Neural progenitor cell (in vitro differentiated cells): ENCODE results near the gene BCR. TPM values are rescaled to one million over a fixed set of nuclear protein-coding genes. Genes with fewer than 3 reads are reported as not detected.

Experiments used
- DNase-seq: peaks from one replicate; pipeline ENCODE4 v3.0.0-alpha.2; 2016; ENCODE audit warnings: low spot score
- H2AFZ ChIP-seq: fragments of 200-600 bp; sonication (generic); replicated peaks from 2 replicates; pipeline ENCODE4 v1.6.1; 2016; ENCODE audit warnings: antibody characterized with exemption
- H3F3A ChIP-seq: fragments of 200-600 bp; sonication (generic); 2 replicates; pipeline ENCODE4 v1.6.1; 2016; ENCODE audit warnings: antibody characterized with exemption, low read depth
- H3K27ac ChIP-seq: fragments of 200-600 bp; sonication (generic); 2 replicates; pipeline ENCODE4 v1.5.1; 2016; ENCODE audit warnings: mild to moderate bottlenecking
- H3K27me3 ChIP-seq: fragments of 200-600 bp; sonication (generic); 2 replicates; pipeline ENCODE4 v1.6.1; 2016; ENCODE audit warnings: mild to moderate bottlenecking, moderate library complexity
- H3K36me3 ChIP-seq: fragments of 200-600 bp; sonication (generic); 2 replicates; pipeline ENCODE4 v1.5.1; 2016
- H3K4me1 ChIP-seq: fragments of 200-600 bp; sonication (generic); 2 replicates; pipeline ENCODE4 v1.6.1; 2016; ENCODE audit warnings: mixed run types
- H3K4me2 ChIP-seq: fragments of 200-600 bp; sonication (generic); 2 replicates; pipeline ENCODE4 v1.6.1; 2016
- H3K4me3 ChIP-seq: fragments of 200-600 bp; sonication (generic); 2 replicates; pipeline ENCODE4 v1.5.1; 2016
- H3K79me2 ChIP-seq: fragments of 200-600 bp; sonication (generic); 2 replicates; pipeline ENCODE4 v1.6.1; 2016; ENCODE audit warnings: low read depth
- H3K9ac ChIP-seq: fragments of 200-600 bp; sonication (generic); 2 replicates; pipeline ENCODE4 v1.6.1; 2016
- H3K9me3 ChIP-seq: fragments of 200-600 bp; sonication (generic); 2 replicates; pipeline ENCODE4 v1.5.1; 2016; ENCODE audit warnings: low read depth
- H4K20me1 ChIP-seq: fragments of 200-600 bp; sonication (generic); 2 replicates; pipeline ENCODE4 v1.6.1; 2016; ENCODE audit warnings: low read depth
- H3K27ac Mint-ChIP-seq: 3 replicates; pipeline ENCODE4 v1.8.0; 2021; ENCODE audit warnings: mixed read lengths
- H3K27me3 Mint-ChIP-seq: 2 replicates; pipeline ENCODE4 v1.8.0; 2022; ENCODE audit warnings: low read depth, mild to moderate bottlenecking, inconsistent platforms, moderate library complexity, mixed read lengths; ENCODE audit not compliant: insufficient read depth
- H3K36me3 Mint-ChIP-seq: 3 replicates; pipeline ENCODE4 v1.8.0; 2021; ENCODE audit warnings: mixed read lengths
- H3K4me1 Mint-ChIP-seq: 3 replicates; pipeline ENCODE4 v1.8.0; 2021; ENCODE audit warnings: mixed read lengths
- H3K4me3 Mint-ChIP-seq: 3 replicates; pipeline ENCODE4 v1.8.0; 2021; ENCODE audit warnings: mild to moderate bottlenecking, moderate library complexity, mixed read lengths
- H3K9me3 Mint-ChIP-seq: 3 replicates; pipeline ENCODE4 v1.8.0; 2020; ENCODE audit warnings: mixed read lengths
- EZH2 ChIP-seq: fragments of 200-600 bp; sonication (generic); IDR thresholded peaks from 2 replicates; pipeline ENCODE4 v1.6.1; 2017; ENCODE audit warnings: antibody characterized with exemption, mild to moderate bottlenecking, moderate library complexity
- EZH2phosphoT487 ChIP-seq: fragments of 200-600 bp; sonication (generic); IDR thresholded peaks from 2 replicates; pipeline ENCODE4 v1.6.1; 2017; ENCODE audit warnings: antibody characterized with exemption
- total RNA-seq: library from RNA; depleted of rRNA; stranded (reverse); fragments of >200 nt; gene quantifications from 2 replicates; pipeline ENCODE4 v1.2.3, GENCODE V29; 2015; ENCODE audit warnings: low replicate concordance
- TF ChIP-seq, protein P1 (sequence below): fragments of 200-600 bp; sonication (generic); IDR thresholded peaks from 2 replicates; pipeline ENCODE4 v1.5.1; 2017; ENCODE audit warnings: antibody characterized with exemption, mild to moderate bottlenecking

The BCR gene
- total RNA-seq, 1 donor from 2014 or later, result 35.5 TPM

DNA sequence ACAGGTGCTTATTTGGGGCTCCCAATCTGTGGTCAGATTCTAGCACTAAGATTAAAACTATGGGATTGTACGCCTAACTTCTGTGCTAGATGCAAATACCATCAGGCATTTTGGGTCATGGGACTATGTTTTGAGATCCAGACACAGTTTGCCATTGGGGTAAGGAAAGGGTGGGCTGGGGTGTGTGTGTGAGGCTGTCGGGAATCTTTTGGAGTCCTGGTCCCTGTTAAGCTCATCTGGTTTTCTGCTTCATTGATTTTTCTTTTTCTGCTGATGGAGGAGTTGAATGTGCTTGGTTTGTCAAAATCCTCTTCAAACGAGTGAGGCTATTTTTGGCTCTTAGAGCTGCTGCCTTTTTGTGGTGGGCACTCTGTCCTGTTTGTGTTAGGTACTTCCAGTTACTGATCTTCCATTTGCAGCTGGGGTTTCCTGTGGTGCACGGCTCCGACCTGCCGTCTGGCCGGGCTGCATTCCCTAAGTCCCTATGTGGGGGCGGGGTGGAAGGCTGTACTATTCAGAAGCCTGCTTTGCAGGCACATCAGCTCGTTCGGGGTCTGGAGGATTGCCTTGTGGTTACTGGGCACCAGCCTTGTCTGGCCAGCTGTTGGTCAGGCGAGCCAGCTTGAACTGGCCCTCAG, 2.9 kb downstream of the BCR start:
- Histone ChIP-seq H3F3A (peaks cover 38% of the 10 kb centered on the region), H3K27me3 (peaks cover 14% of the 10 kb centered on the region), H3K9ac (no peak overlapping the region), H3K79me2 (peaks cover 71% of the 10 kb centered on the region), H2AFZ (no peak overlapping the region), H3K4me2 (peak overlapping the region; percentile 88), H4K20me1 (peaks cover 76% of the 10 kb centered on the region), H3K36me3 (no peaks in the 10 kb centered on the region), H3K4me3 (peak overlapping the region; percentile 64), H3K27ac (peak overlapping the region; percentile 36), H3K4me1 (peaks cover 54% of the 10 kb centered on the region), H3K9me3 (no peaks in the 10 kb centered on the region)
- Mint-ChIP-seq H3K9me3 (no peaks in the 10 kb centered on the region), H3K27me3 (peaks cover 3% of the 10 kb centered on the region), H3K27ac (peak overlapping the region; percentile 89), H3K4me3 (peak overlapping the region; percentile 91), H3K36me3 (peaks cover 21% of the 10 kb centered on the region), H3K4me1 (peaks cover 68% of the 10 kb centered on the region)
- TF ChIP-seq EZH2phosphoT487, result peak; percentile 86
- no peak for TF ChIP-seq EZH2
- peak; percentile 96 for DNase-seq

DNA sequence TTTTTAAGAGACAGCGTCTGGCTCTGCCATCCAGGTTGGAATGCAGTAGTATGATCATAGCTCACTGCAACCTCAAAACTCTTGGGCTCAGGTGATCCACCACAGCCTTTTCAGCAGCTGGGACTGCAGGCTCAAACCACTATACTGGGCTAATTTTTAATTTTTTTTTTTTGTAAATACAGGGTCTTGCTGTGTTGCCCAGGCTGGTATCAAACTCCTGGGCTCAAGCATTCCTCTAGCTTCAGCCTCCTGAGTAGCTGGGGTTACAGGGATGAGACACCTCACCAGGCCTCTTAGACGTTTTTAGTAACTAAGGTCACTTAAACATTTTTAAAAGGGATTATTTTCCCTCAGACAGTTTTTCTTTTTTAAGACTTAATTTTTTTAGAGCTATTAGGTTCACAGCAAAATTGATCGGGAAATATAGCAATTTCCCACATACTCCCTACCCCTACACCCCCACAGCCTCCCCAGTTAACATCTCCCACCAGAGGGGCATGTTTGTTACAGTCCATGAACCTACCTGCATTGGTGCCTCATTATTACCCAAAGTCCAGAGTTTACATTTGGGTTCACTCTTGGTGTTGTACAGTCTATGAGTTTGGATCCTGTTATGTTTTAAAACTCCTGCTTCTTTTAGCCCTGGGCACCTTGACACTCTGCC, 3.9 kb downstream of the BCR start:
- peak overlapping the region; percentile 88 for H3K4me2 ChIP-seq
- Mint-ChIP-seq H3K4me1 (peaks cover 65% of the 10 kb centered on the region), H3K27me3 (peaks cover 2% of the 10 kb centered on the region), H3K9me3 (no peaks in the 10 kb centered on the region), H3K4me3 (peak overlapping the region; percentile 91), H3K36me3 (peaks cover 23% of the 10 kb centered on the region), H3K27ac (no peak overlapping the region)
- H3K27me3 ChIP-seq, result peaks cover 14% of the 10 kb centered on the region
- DNase-seq, result no peak
- TF ChIP-seq EZH2, result no peak
- no peak for TF ChIP-seq EZH2phosphoT487
- TF ChIP-seq, protein P1, sequence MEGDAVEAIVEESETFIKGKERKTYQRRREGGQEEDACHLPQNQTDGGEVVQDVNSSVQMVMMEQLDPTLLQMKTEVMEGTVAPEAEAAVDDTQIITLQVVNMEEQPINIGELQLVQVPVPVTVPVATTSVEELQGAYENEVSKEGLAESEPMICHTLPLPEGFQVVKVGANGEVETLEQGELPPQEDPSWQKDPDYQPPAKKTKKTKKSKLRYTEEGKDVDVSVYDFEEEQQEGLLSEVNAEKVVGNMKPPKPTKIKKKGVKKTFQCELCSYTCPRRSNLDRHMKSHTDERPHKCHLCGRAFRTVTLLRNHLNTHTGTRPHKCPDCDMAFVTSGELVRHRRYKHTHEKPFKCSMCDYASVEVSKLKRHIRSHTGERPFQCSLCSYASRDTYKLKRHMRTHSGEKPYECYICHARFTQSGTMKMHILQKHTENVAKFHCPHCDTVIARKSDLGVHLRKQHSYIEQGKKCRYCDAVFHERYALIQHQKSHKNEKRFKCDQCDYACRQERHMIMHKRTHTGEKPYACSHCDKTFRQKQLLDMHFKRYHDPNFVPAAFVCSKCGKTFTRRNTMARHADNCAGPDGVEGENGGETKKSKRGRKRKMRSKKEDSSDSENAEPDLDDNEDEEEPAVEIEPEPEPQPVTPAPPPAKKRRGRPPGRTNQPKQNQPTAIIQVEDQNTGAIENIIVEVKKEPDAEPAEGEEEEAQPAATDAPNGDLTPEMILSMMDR, result no peak
- peaks cover 51% of the 10 kb centered on the region for H3K4me1 ChIP-seq
- peaks cover 81% of the 10 kb centered on the region for H3K79me2 ChIP-seq
- H3K4me3 ChIP-seq, result peak overlapping the region; percentile 64
- no peaks in the 10 kb centered on the region for H3K9me3 ChIP-seq
- H3F3A ChIP-seq, result peaks cover 34% of the 10 kb centered on the region
- H4K20me1 ChIP-seq, result peaks cover 83% of the 10 kb centered on the region
- no peak overlapping the region for H3K9ac ChIP-seq
- no peaks in the 10 kb centered on the region for H3K36me3 ChIP-seq
- H3K27ac ChIP-seq, result no peak overlapping the region
- H2AFZ ChIP-seq, result no peak overlapping the region

DNA sequence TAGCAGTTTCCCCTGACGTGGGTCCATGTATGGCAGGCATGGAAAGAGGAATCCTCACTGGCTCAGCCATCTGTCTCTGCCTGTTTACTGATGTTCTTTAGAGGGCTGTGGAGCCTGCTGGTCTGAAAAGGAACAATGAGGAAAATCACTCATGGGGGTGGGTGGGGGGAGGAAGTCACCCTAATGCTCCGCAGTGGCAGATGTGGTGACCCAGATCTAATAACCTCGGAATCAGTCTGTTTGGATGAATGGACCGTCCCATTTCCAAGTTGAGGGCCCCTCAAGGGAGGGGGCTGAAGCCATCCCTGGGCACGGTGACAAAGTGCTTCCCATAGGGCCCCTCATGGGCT, 4.4 kb downstream of the BCR start:
- no peak for DNase-seq
- no peak overlapping the region for H3K4me3 ChIP-seq
- Mint-ChIP-seq H3K9me3 (no peaks in the 10 kb centered on the region), H3K4me3 (peak overlapping the region; percentile 91), H3K27ac (no peak overlapping the region), H3K4me1 (peaks cover 61% of the 10 kb centered on the region), H3K36me3 (peaks cover 23% of the 10 kb centered on the region), H3K27me3 (no peaks in the 10 kb centered on the region)
- H3K27me3 ChIP-seq, result peaks cover 14% of the 10 kb centered on the region
- peaks cover 50% of the 10 kb centered on the region for H3K4me1 ChIP-seq
- H3K27ac ChIP-seq, result no peak overlapping the region
- no peak overlapping the region for H3K9ac ChIP-seq
- H4K20me1 ChIP-seq, result peaks cover 86% of the 10 kb centered on the region
- TF ChIP-seq EZH2 (no peak), EZH2phosphoT487 (no peak)
- TF ChIP-seq, protein P1, result no peak
- no peak overlapping the region for H2AFZ ChIP-seq
- H3F3A ChIP-seq, result peaks cover 28% of the 10 kb centered on the region
- H3K36me3 ChIP-seq, result no peaks in the 10 kb centered on the region
- H3K9me3 ChIP-seq, result no peaks in the 10 kb centered on the region
- peaks cover 86% of the 10 kb centered on the region for H3K79me2 ChIP-seq
- H3K4me2 ChIP-seq, result peak overlapping the region; percentile 88

DNA sequence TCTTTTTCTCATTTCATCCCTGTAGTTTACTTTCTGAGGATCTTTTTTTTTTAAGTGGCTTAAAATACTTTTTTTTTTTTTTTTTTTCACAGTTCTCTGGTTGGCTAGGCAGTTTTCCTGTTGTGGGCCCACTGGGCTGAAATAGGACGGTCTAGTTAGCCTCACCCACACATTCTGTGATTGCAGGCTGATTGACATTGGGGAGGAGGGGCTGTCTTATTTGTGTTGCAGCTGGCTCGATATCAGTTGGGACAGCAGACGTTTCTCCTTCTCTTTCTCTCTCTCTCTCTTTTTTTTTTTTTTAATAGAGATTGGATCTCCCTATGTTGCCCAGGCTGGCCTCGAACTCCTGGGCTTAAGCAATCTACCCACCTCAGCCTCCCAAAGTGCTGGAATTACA, 6.9 kb downstream of the BCR start:
- peaks cover 3% of the 10 kb centered on the region for H3K27me3 ChIP-seq
- no peak overlapping the region for H3K4me3 Mint-ChIP-seq
- H3K4me2 ChIP-seq, result no peak overlapping the region
- no peak for DNase-seq
- peaks cover 35% of the 10 kb centered on the region for H3K4me1 ChIP-seq
- H3K36me3 ChIP-seq, result no peaks in the 10 kb centered on the region
- no peak overlapping the region for H2AFZ ChIP-seq
- H3K9ac ChIP-seq, result no peak overlapping the region
- no peak overlapping the region for H3K4me3 ChIP-seq
- H3K9me3 ChIP-seq, result no peaks in the 10 kb centered on the region
- H3K4me1 Mint-ChIP-seq, result peaks cover 59% of the 10 kb centered on the region
- H3K36me3 Mint-ChIP-seq, result peaks cover 34% of the 10 kb centered on the region
- H3K27me3 Mint-ChIP-seq, result no peaks in the 10 kb centered on the region
- H3K27ac ChIP-seq, result no peak overlapping the region
- peaks cover 19% of the 10 kb centered on the region for H3F3A ChIP-seq
- H3K79me2 ChIP-seq, result peaks cover 95% of the 10 kb centered on the region
- no peaks in the 10 kb centered on the region for H3K9me3 Mint-ChIP-seq
- TF ChIP-seq, protein P1, result no peak
- TF ChIP-seq EZH2 (no peak), EZH2phosphoT487 (no peak)
- H3K27ac Mint-ChIP-seq, result no peak overlapping the region
- peaks cover 100% of the 10 kb centered on the region for H4K20me1 ChIP-seq
